Activated CD4-positive, alpha-beta T cell treated with anti-CD3 and anti-CD28 coated beads, Interleukin-2, amount 50 U/mL, for 48 hours (primary cell): ENCODE data around the gene ZNF583.

Source experiments
- DNase-seq, 2 experiments: peaks; one replicate each; pipeline ENCODE4 v3.0.0-alpha.2; 2020

ZNF583 gene

GRCh38 chr19:56403764-56404704, at the start of gene ZNF583:
TSS of gene ZNF583 (plus strand) at chr19:56404332. CDS start at chr19:56407115, 2,783 bp downstream.
- DNase-seq: peak; percentile 87 to 90

GRCh38 chr19:56355517-56355916, 48.6 kb upstream of the ZNF583 start:
- DNase-seq: no peak

GRCh38 chr19:56356944-56357343, 47.2 kb upstream of the ZNF583 start:
- DNase-seq: no peak

GRCh38 chr19:56360841-56361240, 43.3 kb upstream of the ZNF583 start:
- no peak for DNase-seq

- peak; percentile 72 to 75 for DNase-seq
These were observed 36.1 kb upstream of the ZNF583 start for GRCh38 chr19:56367829-56368711.

GRCh38 chr19:56369886-56370676, 34.1 kb upstream of the ZNF583 start:
- DNase-seq: no peak

- no peak for DNase-seq
These were observed 31.9 kb upstream of the ZNF583 start for GRCh38 chr19:56372281-56372680.

- DNase-seq: no peak
These were observed 26.8 kb upstream of the ZNF583 start for GRCh38 chr19:56377105-56377924.

- no peak for DNase-seq
These were observed 20.1 kb upstream of the ZNF583 start for GRCh38 chr19:56383826-56384605.

- peak; percentile 87 to 88 for DNase-seq
These were observed 10.8 kb upstream of the ZNF583 start, which contains the start of gene ZNF582 for GRCh38 chr19:56393119-56394012. TSS of gene ZNF582 (minus strand) at chr19:56393534. CDS start at chr19:56391752, 1,782 bp downstream.

GRCh38 chr19:56398809-56399208, 5.3 kb upstream of the ZNF583 start:
- no peak for DNase-seq

- DNase-seq: no peak
These were observed 3.6 kb upstream of the ZNF583 start for GRCh38 chr19:56400485-56400884.

GRCh38 chr19:56403261-56403660, 871 bp upstream of the ZNF583 start:
- DNase-seq: peak; percentile 5 to 16

GRCh38 chr19:56404705-56405056, 549 bp downstream of the ZNF583 start:
- no peak for DNase-seq

GRCh38 chr19:56405062-56405461, 930 bp downstream of the ZNF583 start:
- DNase-seq: no peak

GRCh38 chr19:56423276-56423984, 19.3 kb downstream of the ZNF583 start:
- DNase-seq: no peak

- no peak for DNase-seq
These were observed 19.8 kb downstream of the ZNF583 start for GRCh38 chr19:56423985-56424353.

GRCh38 chr19:56441206-56441792, 37.2 kb downstream of the ZNF583 start:
- no peak for DNase-seq

- no peak for DNase-seq
These were observed 70.2 kb downstream of the ZNF583 start for GRCh38 chr19:56474308-56474707.
